H1 (cell line): ENCODE data around the gene PRR5L.

Experiments
- NANOG ChIP-seq: IDR thresholded peaks from 2 replicates; pipeline ENCODE4 v1.6.1; 2011; ENCODE audit warnings: low read length, low read depth, mild to moderate bottlenecking, inconsistent platforms; ENCODE audit not compliant: insufficient read depth, poor library complexity, severe bottlenecking
- POLR2A ChIP-seq, 2 experiments: IDR thresholded peaks; 1 replicate in 1 of 2; 2 replicates in 1 of 2; pipeline ENCODE4 v1.6.1; 2011; ENCODE audit warnings: low read depth in 2 of 2, low read length in 2 of 2, mild to moderate bottlenecking in 2 of 2; ENCODE audit errors: control extremely low read depth in 1 of 2
- RNF2 ChIP-seq: fragments of 200-900, 300-1000 bp; sonication (generic); IDR thresholded peaks from 2 replicates; pipeline ENCODE4 v1.7.1; 2016; ENCODE audit warnings: borderline replicate concordance, low read depth, mild to moderate bottlenecking, antibody characterized with exemption, low read length; ENCODE audit not compliant: poor library complexity, severe bottlenecking; ENCODE audit errors: missing control alignments

DNA sequence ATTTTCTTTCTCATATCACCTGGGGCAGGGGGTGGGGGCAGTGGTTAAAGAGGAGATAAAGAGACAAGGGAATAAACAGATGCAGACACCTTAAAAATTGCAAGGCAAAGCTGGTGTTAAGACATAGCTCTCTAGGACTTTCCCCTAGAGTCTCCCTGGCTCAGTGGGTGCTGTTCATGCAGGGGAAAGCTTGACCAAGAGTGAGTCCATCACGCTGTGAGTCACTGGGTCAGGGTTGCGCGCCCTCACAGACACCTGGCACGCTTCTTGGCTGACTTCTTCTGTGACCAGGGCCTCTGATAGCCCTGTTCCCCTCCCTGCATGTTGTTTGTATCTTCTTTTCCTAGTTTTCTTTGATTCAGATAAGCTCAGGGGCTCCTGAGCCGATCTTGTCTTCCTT, 38.7 kb upstream of the PRR5L start:
- no peak for TF ChIP-seq NANOG
- no peak for TF ChIP-seq POLR2A (IDR thresholded peaks at IDR 0.05; ENCODE audit: control extremely low read depth in 1 of 2, low read depth in 2 of 2, low read length in 2 of 2)
- TF ChIP-seq RNF2: no peak
